HCT116 (cell line): ENCODE measurements around the gene TLE7. TPM values are rescaled to one million over a fixed set of nuclear protein-coding genes. Genes with fewer than 3 reads are reported as not detected.

Source experiments
- ATAC-seq: fragments of 200-7000 bp; cut with Tn5 transposase; 2 replicates; pipeline ENCODE4 v1.9.1; 2020; ENCODE audit warnings: mild to moderate bottlenecking, moderate library complexity
- BruUV-seq: library from RNA; stranded (reverse); fragments of 400-500 nt; replicated peaks from 2 replicates; lab custom pipeline; 2021; lab: Mats Ljungman, UMichigan
- CTCF ChIA-PET: fragments of 300-600 bp; sonication (Branson Sonifier 250); formaldehyde crosslinking; loops from one replicate; lab custom pipeline; 2021; ENCODE audit warnings: antibody characterized with exemption; lab: Charles Lee
- POLR2A ChIA-PET: fragments of 300-600, 350-600 bp; sonication (Branson Sonifier 250); formaldehyde crosslinking; loops from one replicate; lab custom pipeline; 2021; ENCODE audit warnings: antibody characterized with exemption; lab: Charles Lee
- RAD21 ChIA-PET, 2 experiments: fragments of 300-600 bp; sonication (Branson Sonifier 250); formaldehyde crosslinking; loops; one replicate each; lab custom pipeline; 2023; ENCODE audit warnings: low total read pairs in 2 of 2; ENCODE audit not compliant: uncharacterized antibody in 2 of 2, unreplicated experiment in 2 of 2, low non-redundant PET in 1 of 2; lab: Charles Lee
- DNase-seq: peaks from one replicate; pipeline ENCODE4 v3.0.0-alpha.2; 2010; ENCODE audit warnings: low read depth, low spot score
- H2AFZ ChIP-seq: fragments of 200-600 bp; shearing (Covaris generic), sonication (generic); 2 replicates; pipeline ENCODE4 v1.6.1; 2017; ENCODE audit warnings: low read depth, mixed run types, mixed read lengths, antibody characterized with exemption, low read length; ENCODE audit not compliant: poor library complexity, severe bottlenecking
- H3K27ac ChIP-seq: 2 replicates; pipeline ENCODE4 v1.5.1; 2012; ENCODE audit warnings: low read depth, low read length
- H3K27me3 ChIP-seq: fragments of 200-600 bp; sonication (generic); 2 replicates; pipeline ENCODE4 v1.6.1; 2016; ENCODE audit warnings: mixed run types, low read length, mixed read lengths; ENCODE audit not compliant: insufficient read depth
- H3K36me3 ChIP-seq, 2 experiments: fragments of 200-500 bp in 1 of 2; fragments of 200-600 bp in 1 of 2; sonication (Bioruptor generic) in 1 of 2; sonication (generic) in 1 of 2; 2 replicates each; pipeline versions ENCODE4 v1.5.1 to v1.6.1; 2014 to 2016; ENCODE audit warnings: low read length in 2 of 2, inconsistent platforms in 1 of 2, mixed read lengths in 1 of 2, mixed run types in 1 of 2; ENCODE audit not compliant: insufficient read depth in 2 of 2, control insufficient read depth in 1 of 2
- H3K4me1 ChIP-seq, 2 experiments: fragments of 200-600 bp in 1 of 2; sonication (generic) in 1 of 2; 2 replicates each; pipeline versions ENCODE4 v1.5.1 to v1.6.1; 2012 to 2017; ENCODE audit warnings: low read length in 2 of 2, inconsistent platforms in 1 of 2, mild to moderate bottlenecking in 1 of 2, mixed read lengths in 1 of 2, mixed run types in 1 of 2, moderate library complexity in 1 of 2; ENCODE audit not compliant: insufficient read depth in 2 of 2, control insufficient read depth in 1 of 2
- H3K4me2 ChIP-seq: fragments of 200-600 bp; sonication (generic); 2 replicates; pipeline ENCODE4 v1.6.1; 2017; ENCODE audit warnings: mixed run types, low read length, mixed read lengths
- H3K4me3 ChIP-seq, 2 experiments: fragments of 200-600 bp in 1 of 2; sonication (generic) in 1 of 2; replicated peaks in 1 of 2; 2 replicates each; pipeline ENCODE4 v1.5.1; 2011 to 2016; ENCODE audit warnings: low read length in 2 of 2, control low read depth in 1 of 2, low read depth in 1 of 2, mild to moderate bottlenecking in 1 of 2, mixed read lengths in 1 of 2, mixed run types in 1 of 2
- H3K79me2 ChIP-seq: fragments of 200-600 bp; sonication (generic); 2 replicates; pipeline ENCODE4 v1.6.1; 2017; ENCODE audit warnings: mild to moderate bottlenecking, mixed run types, low read length, moderate library complexity, mixed read lengths; ENCODE audit not compliant: insufficient read depth
- H3K9ac ChIP-seq: fragments of 200-600 bp; sonication (generic); 2 replicates; pipeline ENCODE4 v1.6.1; 2016; ENCODE audit warnings: low read length, mixed read lengths
- H3K9me2 ChIP-seq: fragments of 200-600 bp; sonication (generic), shearing (Covaris generic); 2 replicates; pipeline ENCODE4 v1.6.1; 2017; ENCODE audit warnings: mixed run types, mild to moderate bottlenecking, moderate library complexity; ENCODE audit not compliant: insufficient read depth
- H3K9me3 ChIP-seq, 2 experiments: fragments of 200-500 bp in 1 of 2; fragments of 200-600 bp in 1 of 2; sonication (Bioruptor generic) in 1 of 2; sonication (generic) in 1 of 2; 2 replicates each; pipeline ENCODE4 v1.6.1; 2014 to 2017; ENCODE audit warnings: low read length in 2 of 2, mixed read lengths in 2 of 2, inconsistent platforms in 1 of 2, low read depth in 1 of 2, mild to moderate bottlenecking in 1 of 2, mixed run types in 1 of 2, moderate library complexity in 1 of 2; ENCODE audit not compliant: control insufficient read depth in 1 of 2, insufficient read depth in 1 of 2
- H4K20me1 ChIP-seq: fragments of 200-600 bp; sonication (generic), shearing (Covaris generic); 2 replicates; pipeline ENCODE4 v1.6.1; 2017; ENCODE audit warnings: mixed run types, mild to moderate bottlenecking, moderate library complexity; ENCODE audit not compliant: insufficient read depth
- CBX3 ChIP-seq: IDR thresholded peaks from 2 replicates; pipeline ENCODE4 v1.6.1; 2012; ENCODE audit warnings: low read depth
- CEBPB ChIP-seq: IDR thresholded peaks from 2 replicates; pipeline ENCODE4 v1.6.1; 2012; ENCODE audit warnings: low read depth
- EGR1 ChIP-seq: IDR thresholded peaks from 2 replicates; pipeline ENCODE4 v1.6.1; 2012; ENCODE audit warnings: low read depth
- ELF1 ChIP-seq: IDR thresholded peaks from 2 replicates; pipeline ENCODE4 v1.6.1; 2012; ENCODE audit warnings: low read depth, borderline replicate concordance
- EZH2phosphoT487 ChIP-seq: fragments of 200-600 bp; IDR thresholded peaks from 2 replicates; pipeline ENCODE4 v1.6.1; 2018; ENCODE audit warnings: antibody characterized with exemption, borderline replicate concordance
- FOSL1 ChIP-seq: IDR thresholded peaks from 2 replicates; pipeline ENCODE4 v1.6.1; 2012; ENCODE audit warnings: low read depth
- JUND ChIP-seq: IDR thresholded peaks from 2 replicates; pipeline ENCODE4 v1.6.1; 2012
- POLR2A ChIP-seq: IDR thresholded peaks from 2 replicates; pipeline ENCODE4 v1.7.0; 2011; ENCODE audit warnings: borderline replicate concordance; ENCODE audit not compliant: insufficient read depth, insufficient read length; ENCODE audit errors: extremely low read depth
- POLR2AphosphoS5 ChIP-seq: IDR thresholded peaks from 2 replicates; pipeline ENCODE4 v1.6.1; 2011; ENCODE audit warnings: mild to moderate bottlenecking, low read depth, low read length, moderate library complexity
- RAD21 ChIP-seq: IDR thresholded peaks from 2 replicates; pipeline ENCODE4 v1.6.1; 2012; ENCODE audit warnings: low read depth, mild to moderate bottlenecking
- SIN3A ChIP-seq: IDR thresholded peaks from 2 replicates; pipeline ENCODE4 v1.6.1; 2012; ENCODE audit warnings: low read depth
- SP1 ChIP-seq: IDR thresholded peaks from 2 replicates; pipeline ENCODE4 v1.6.1; 2012; ENCODE audit warnings: low read depth
- SRF ChIP-seq: IDR thresholded peaks from 2 replicates; pipeline ENCODE4 v1.6.1; 2012; ENCODE audit warnings: low read depth
- TCF7L2 ChIP-seq: IDR thresholded peaks from 2 replicates; pipeline ENCODE4 v1.7.0; 2011; ENCODE audit warnings: borderline replicate concordance, inconsistent platforms; ENCODE audit not compliant: insufficient read depth, insufficient read length; ENCODE audit errors: extremely low read depth
- YY1 ChIP-seq: IDR thresholded peaks from 2 replicates; pipeline ENCODE4 v1.6.1; 2011; ENCODE audit warnings: low read length, low read depth, moderate library complexity, mild to moderate bottlenecking; ENCODE audit not compliant: insufficient replicate concordance; ENCODE audit errors: extremely low read depth
- ZFX ChIP-seq: fragments of 450-650 bp; IDR thresholded peaks from 2 replicates; pipeline ENCODE4 v1.6.1; 2017
- intact Hi-C: fragments of 100-400 bp; cut with micrococcal nuclease; formaldehyde crosslinking; loops from 2 replicates; pipeline ENCODE4 v1.10.0; 2022
- total RNA-seq: library from RNA; stranded (reverse); gene quantifications from one replicate; pipeline ENCODE4 v1.2.1, GENCODE V29; 2021; ENCODE audit not compliant: unreplicated experiment
- TF ChIP-seq, protein P1 (sequence below): IDR thresholded peaks from 2 replicates; pipeline ENCODE4 v1.6.1; 2011; ENCODE audit warnings: mild to moderate bottlenecking, low read length, moderate library complexity; ENCODE audit not compliant: insufficient replicate concordance; ENCODE audit errors: extremely low read depth
- TF ChIP-seq, protein P2 (sequence below), 3 experiments: fragments of 200-600 bp in 1 of 3; sonication (generic) in 1 of 3; IDR thresholded peaks in 2 of 3; conservative IDR thresholded peaks in 1 of 3; 2 replicates each; pipeline ENCODE4 v1.5.1; 2012 to 2017; ENCODE audit warnings: low read depth in 2 of 3, low read length in 2 of 3, antibody characterized with exemption in 1 of 3, borderline replicate concordance in 1 of 3, control low read depth in 1 of 3, mild to moderate bottlenecking in 1 of 3, mixed read lengths in 1 of 3, mixed run types in 1 of 3, moderate library complexity in 1 of 3; ENCODE audit not compliant: insufficient read depth in 1 of 3
- TF ChIP-seq, protein P3 (sequence below): IDR thresholded peaks from 2 replicates; pipeline ENCODE4 v1.6.1; 2012

The TLE7 gene
- total RNA-seq, 1 experiment from 2014 or later = not detected

DNA sequence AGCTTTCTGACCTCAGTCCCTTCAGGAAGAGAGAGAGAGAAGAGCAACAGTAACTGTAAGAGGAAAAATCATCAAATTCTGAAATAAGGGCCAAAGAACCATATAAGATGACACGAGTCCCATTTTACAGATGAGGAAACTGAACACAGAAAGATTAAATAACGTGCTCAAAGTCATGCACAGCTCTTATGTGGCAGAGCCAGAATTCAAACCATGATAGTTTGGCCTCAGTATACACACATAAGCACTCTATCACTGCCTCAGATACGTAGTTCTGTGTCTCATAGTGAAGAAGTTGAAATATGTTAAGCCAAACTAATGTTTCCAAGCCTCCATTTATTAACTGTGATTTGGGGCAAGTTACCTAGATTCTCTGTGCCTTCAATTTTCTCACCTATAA lies 49.2 kb upstream of the TLE7 start (continued):
- no peak for TF ChIP-seq CBX3
- TF ChIP-seq, all 23 proteins: peak for 0

DNA sequence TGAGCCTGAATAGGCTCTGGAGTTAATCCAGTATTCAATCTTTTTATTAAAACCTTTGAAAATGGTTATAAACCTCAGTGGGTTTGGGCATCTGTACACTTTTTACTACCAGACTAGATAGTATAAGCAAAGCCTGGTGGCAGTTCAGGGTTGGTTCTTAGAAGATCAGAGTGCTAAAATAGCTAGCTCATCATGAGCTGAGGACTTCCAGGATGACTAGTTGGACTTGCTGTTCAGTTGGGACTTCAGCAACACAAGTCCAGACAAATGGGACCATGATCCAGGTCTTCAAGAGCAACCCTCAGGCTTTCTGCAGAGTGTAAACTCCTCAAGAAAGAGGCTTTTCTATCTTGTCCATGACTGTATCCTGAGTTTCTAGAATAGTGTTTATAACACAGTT lies 48.5 kb upstream of the TLE7 start:
- H3K9me2 ChIP-seq = no peaks in the 10 kb centered on the region
- ATAC-seq (no peak), DNase-seq (no peak)
- POLR2A ChIA-PET = no interaction called here
- H3K36me3 ChIP-seq = no peaks in the 10 kb centered on the region
- RAD21 ChIA-PET = no interaction called here
- H3K9me3 ChIP-seq = no peaks in the 10 kb centered on the region
- TF ChIP-seq CBX3 = no peak
- TF ChIP-seq, protein P1, sequence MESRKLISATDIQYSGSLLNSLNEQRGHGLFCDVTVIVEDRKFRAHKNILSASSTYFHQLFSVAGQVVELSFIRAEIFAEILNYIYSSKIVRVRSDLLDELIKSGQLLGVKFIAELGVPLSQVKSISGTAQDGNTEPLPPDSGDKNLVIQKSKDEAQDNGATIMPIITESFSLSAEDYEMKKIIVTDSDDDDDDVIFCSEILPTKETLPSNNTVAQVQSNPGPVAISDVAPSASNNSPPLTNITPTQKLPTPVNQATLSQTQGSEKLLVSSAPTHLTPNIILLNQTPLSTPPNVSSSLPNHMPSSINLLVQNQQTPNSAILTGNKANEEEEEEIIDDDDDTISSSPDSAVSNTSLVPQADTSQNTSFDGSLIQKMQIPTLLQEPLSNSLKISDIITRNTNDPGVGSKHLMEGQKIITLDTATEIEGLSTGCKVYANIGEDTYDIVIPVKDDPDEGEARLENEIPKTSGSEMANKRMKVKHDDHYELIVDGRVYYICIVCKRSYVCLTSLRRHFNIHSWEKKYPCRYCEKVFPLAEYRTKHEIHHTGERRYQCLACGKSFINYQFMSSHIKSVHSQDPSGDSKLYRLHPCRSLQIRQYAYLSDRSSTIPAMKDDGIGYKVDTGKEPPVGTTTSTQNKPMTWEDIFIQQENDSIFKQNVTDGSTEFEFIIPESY = no peak
- TF ChIP-seq ZFX = no peak
- no peak for TF ChIP-seq CEBPB
- no peak for TF ChIP-seq RAD21
- TF ChIP-seq TCF7L2 = no peak
- TF ChIP-seq POLR2A = no peak
- TF ChIP-seq EZH2phosphoT487 = no peak
- no peak for TF ChIP-seq POLR2AphosphoS5
- no peak for TF ChIP-seq JUND
- no peak for TF ChIP-seq YY1
- no peak for TF ChIP-seq SIN3A
- no peak for TF ChIP-seq SRF
- no peak for TF ChIP-seq ELF1
- TF ChIP-seq, protein P2, sequence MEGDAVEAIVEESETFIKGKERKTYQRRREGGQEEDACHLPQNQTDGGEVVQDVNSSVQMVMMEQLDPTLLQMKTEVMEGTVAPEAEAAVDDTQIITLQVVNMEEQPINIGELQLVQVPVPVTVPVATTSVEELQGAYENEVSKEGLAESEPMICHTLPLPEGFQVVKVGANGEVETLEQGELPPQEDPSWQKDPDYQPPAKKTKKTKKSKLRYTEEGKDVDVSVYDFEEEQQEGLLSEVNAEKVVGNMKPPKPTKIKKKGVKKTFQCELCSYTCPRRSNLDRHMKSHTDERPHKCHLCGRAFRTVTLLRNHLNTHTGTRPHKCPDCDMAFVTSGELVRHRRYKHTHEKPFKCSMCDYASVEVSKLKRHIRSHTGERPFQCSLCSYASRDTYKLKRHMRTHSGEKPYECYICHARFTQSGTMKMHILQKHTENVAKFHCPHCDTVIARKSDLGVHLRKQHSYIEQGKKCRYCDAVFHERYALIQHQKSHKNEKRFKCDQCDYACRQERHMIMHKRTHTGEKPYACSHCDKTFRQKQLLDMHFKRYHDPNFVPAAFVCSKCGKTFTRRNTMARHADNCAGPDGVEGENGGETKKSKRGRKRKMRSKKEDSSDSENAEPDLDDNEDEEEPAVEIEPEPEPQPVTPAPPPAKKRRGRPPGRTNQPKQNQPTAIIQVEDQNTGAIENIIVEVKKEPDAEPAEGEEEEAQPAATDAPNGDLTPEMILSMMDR (IDR thresholded peaks at IDR 0.05 in 2 of 3, conservative IDR thresholded peaks at IDR 0.05 in 1 of 3; ENCODE audit: borderline replicate concordance in 1 of 3, insufficient read depth in 1 of 3, low read depth in 2 of 3, low read length in 2 of 3) = no peak
- TF ChIP-seq, protein P3, sequence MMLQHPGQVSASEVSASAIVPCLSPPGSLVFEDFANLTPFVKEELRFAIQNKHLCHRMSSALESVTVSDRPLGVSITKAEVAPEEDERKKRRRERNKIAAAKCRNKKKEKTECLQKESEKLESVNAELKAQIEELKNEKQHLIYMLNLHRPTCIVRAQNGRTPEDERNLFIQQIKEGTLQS = no peak
- no peak for TF ChIP-seq SP1
- no peak for TF ChIP-seq FOSL1
- TF ChIP-seq EGR1 = no peak
- no peak overlapping the region for H3K4me2 ChIP-seq
- intact Hi-C loops = loop anchor here (5.0 kb wide), 1 partner anchor 38 kb away; no protein-coding TSS in a partner anchor
- CTCF ChIA-PET = interaction anchor here (1.6 kb wide), 1 partner anchor 9 kb away, joined by 4 read pairs; no protein-coding TSS in a partner anchor
- no peak overlapping the region for H3K4me3 ChIP-seq
- no TSS peak for BruUV-seq
- H3K79me2 ChIP-seq = no peaks in the 10 kb centered on the region
- H4K20me1 ChIP-seq = no peaks in the 10 kb centered on the region
- no peak overlapping the region for H3K27ac ChIP-seq
- no peak overlapping the region for H2AFZ ChIP-seq
- H3K27me3 ChIP-seq = no peaks in the 10 kb centered on the region
- no peaks in the 10 kb centered on the region for H3K4me1 ChIP-seq
- H3K9ac ChIP-seq = no peak overlapping the region
